ENCODE data around the gene JAML.

DNA sequence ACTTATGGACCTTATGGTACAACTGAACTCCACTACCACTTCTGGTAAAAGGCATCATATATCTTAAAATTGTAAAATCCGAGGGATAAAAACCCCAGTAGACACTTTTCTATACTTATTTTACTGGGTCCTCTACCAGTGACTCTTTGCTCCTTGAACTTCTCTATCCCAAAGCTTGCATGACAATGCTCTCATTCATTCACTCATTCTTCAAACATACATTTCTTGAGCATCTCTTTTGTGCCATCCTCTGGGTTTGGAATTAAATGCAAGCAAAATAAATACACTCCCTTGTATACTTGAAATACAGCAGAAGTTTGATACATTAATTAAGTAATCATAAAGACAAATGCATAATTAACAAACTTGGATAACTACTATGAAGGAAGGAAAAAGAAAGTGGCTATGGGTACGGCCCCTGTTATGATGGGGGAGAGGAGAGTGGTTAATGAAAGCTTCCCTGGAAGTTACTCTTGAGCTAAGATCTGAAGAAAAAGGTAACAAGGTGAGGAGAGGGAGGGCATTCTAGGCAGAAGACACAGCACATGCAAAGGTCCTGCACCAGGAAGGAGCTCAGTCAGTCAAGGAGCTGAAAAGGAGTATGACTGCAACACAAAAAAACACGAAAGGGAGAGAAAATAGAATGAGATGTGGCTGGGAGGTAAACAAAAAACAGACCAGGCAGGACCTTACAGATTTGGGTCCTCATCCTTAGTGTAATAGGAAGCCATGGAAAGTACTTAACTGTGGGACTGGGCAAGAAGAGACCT, 19.4 kb upstream of the JAML start:
- TF ChIP-seq, protein P1, sequence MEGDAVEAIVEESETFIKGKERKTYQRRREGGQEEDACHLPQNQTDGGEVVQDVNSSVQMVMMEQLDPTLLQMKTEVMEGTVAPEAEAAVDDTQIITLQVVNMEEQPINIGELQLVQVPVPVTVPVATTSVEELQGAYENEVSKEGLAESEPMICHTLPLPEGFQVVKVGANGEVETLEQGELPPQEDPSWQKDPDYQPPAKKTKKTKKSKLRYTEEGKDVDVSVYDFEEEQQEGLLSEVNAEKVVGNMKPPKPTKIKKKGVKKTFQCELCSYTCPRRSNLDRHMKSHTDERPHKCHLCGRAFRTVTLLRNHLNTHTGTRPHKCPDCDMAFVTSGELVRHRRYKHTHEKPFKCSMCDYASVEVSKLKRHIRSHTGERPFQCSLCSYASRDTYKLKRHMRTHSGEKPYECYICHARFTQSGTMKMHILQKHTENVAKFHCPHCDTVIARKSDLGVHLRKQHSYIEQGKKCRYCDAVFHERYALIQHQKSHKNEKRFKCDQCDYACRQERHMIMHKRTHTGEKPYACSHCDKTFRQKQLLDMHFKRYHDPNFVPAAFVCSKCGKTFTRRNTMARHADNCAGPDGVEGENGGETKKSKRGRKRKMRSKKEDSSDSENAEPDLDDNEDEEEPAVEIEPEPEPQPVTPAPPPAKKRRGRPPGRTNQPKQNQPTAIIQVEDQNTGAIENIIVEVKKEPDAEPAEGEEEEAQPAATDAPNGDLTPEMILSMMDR (IDR thresholded peaks at IDR 0.05): no peak
- no peak for TF ChIP-seq POLR2A (IDR thresholded peaks at IDR 0.05)
